Activated naive CD8-positive, alpha-beta T cell treated with anti-CD3 and anti-CD28 coated beads, Interleukin-2, amount 10 ng/mL, durations not matched to agents 7 days and 5 days (primary cell): ENCODE data around the gene SUSD3. TPM values are rescaled to one million over a fixed set of nuclear protein-coding genes. Genes with fewer than 3 reads are reported as not detected.
A peak's percentile ranks its signal among the peaks of the same experiment; 100 is the strongest.

Experiments used
- ATAC-seq: fragments of 150-1000 bp; cut with Tn5 transposase; one replicate; pipeline ENCODE4 v1.10.0; 2021; ENCODE audit warnings: low read depth, moderate library complexity
- POLR2A ChIA-PET: fragments of 350-600 bp; sonication (Branson Sonifier 250); formaldehyde crosslinking; loops from one replicate; lab custom pipeline; 2021; ENCODE audit warnings: antibody characterized with exemption; lab: Charles Lee
- DNase-seq: peaks from one replicate; pipeline ENCODE4 v3.0.0; 2021
- H3K27ac Mint-ChIP-seq: one replicate; pipeline ENCODE4 v1.8.0; 2022; ENCODE audit warnings: mild to moderate bottlenecking, mixed read lengths
- H3K27me3 Mint-ChIP-seq: one replicate; pipeline ENCODE4 v1.8.0; 2022; ENCODE audit warnings: mild to moderate bottlenecking, moderate library complexity, mixed read lengths
- H3K36me3 Mint-ChIP-seq: one replicate; pipeline ENCODE4 v1.8.0; 2021; ENCODE audit warnings: mild to moderate bottlenecking, mixed read lengths
- H3K4me1 Mint-ChIP-seq: one replicate; pipeline ENCODE4 v1.8.0; 2021; ENCODE audit warnings: mixed read lengths
- H3K4me3 Mint-ChIP-seq: one replicate; pipeline ENCODE4 v1.8.0; 2022; ENCODE audit warnings: mild to moderate bottlenecking, moderate library complexity, mixed read lengths
- H3K9me3 Mint-ChIP-seq: one replicate; pipeline ENCODE4 v1.8.0; 2021; ENCODE audit warnings: mixed read lengths
- total RNA-seq, 2 experiments: library from RNA; stranded (reverse); gene quantifications; one replicate each; pipeline ENCODE4 v1.2.3, GENCODE V29; 2021

The SUSD3 gene
- total RNA-seq, 2 experiments from 2014 or later, result 68.0 to 70.4 TPM

DNA sequence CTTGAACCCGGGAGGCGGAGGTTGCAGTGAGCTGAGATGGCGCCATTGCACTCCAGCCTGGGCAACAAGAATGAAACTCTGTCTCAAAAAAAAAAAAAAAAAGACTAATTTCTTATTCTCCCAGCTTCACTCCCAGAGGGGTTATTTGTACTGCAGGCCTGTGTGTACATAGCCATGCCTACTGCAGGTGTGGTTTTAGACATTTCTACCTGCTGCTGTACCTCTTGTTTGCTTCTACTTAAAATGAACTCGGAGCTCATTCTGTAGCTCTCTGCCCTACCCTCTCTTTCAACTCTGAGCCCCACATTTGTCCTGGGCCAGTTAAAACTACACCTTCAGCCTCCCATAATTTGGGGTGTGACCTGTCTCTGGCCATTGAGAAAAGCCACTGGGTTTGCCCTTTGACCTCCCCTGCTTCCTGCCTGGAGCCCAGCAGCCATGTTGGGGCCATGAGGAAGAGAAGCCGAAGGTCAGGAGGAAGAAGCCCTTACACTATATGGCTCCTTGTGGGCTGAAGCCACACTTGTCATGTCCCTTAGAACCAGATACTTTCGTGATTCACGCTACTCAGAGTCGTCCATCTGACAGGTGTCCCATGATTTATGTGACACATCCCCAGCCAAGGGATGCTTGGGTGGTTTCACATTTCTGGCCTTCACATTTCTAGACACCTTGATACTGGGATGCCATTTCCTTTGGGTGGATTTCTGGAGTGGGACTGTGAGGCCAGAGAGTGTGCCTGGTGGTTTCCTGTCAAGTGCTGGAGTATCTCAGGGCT is 28.1 kb downstream of the SUSD3 start:
- POLR2A ChIA-PET, result interaction anchor here (1.0 to 1.3 kb wide), 2 partner anchors 9 to 22 kb away, joined by 3 to 5 read pairs; no protein-coding TSS in a partner anchor
- Mint-ChIP-seq H3K4me3 (no peak overlapping the region), H3K4me1 (peaks cover 30% of the 10 kb centered on the region), H3K27me3 (no peaks in the 10 kb centered on the region), H3K27ac (no peak overlapping the region), H3K36me3 (peaks cover 60% of the 10 kb centered on the region), H3K9me3 (peaks cover 7% of the 10 kb centered on the region)
- DNase-seq (no peak), ATAC-seq (no peak)

DNA sequence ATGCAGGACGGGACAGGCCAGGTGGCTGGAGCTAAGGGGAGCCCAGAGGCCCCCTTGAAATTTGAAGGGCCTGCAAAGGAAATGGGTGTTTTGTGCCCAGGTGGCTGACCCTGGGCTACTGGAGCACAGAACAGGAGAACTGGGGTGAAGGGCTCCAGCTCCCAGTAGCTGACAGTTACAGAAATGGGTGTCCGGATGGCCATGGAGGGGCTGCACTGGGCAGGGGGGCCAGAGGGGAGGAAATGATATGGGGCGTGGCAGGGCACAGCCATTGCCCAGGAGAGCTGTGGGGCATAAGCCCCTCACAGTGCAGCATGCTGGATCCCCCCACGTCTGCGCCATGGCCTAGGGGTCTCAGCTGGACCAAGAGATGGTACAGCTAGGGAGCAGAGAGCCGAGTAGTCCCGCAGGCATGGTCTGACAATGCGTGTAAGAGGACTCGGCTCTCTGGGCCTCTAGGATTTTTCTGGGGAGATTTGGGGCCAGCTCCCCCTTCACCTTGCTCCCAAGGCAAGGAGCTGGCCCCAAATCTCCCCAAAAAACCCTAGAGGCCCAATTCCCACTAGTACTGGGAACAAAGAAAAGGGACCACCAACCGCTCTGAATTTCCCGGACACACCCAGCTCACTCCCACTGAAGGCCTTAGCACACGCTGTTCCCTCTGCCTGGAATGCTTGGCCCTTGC is 29.6 kb downstream of the SUSD3 start:
- POLR2A ChIA-PET, result interaction anchor here (1.4 kb wide), 1 partner anchor 24 kb away, joined by 5 read pairs; no protein-coding TSS in a partner anchor
- H3K4me1 Mint-ChIP-seq, result peaks cover 37% of the 10 kb centered on the region
- DNase-seq, result no peak
- H3K9me3 Mint-ChIP-seq, result peaks cover 7% of the 10 kb centered on the region
- no peak overlapping the region for H3K4me3 Mint-ChIP-seq
- no peak for ATAC-seq
- H3K36me3 Mint-ChIP-seq, result peaks cover 57% of the 10 kb centered on the region
- H3K27ac Mint-ChIP-seq, result peak overlapping the region; percentile 36
- H3K27me3 Mint-ChIP-seq, result no peaks in the 10 kb centered on the region

DNA sequence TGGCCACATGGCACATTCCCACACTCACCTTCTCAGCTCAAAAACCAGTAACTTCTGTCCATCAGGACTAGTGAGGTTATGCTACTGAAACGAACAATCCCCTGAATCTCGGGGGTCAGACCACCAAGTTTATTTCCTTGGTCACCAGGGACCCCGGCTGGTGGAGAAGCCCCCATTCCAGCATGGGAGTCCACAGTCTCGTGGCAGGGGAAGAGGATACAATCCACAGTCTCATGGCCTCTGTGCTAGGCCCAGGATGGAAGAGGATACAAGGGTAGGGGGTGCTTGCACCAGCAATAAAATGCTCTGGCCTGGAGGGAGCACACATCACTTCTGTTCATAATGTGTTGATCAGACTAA is 30.1 kb downstream of the SUSD3 start:
- Mint-ChIP-seq H3K36me3 (peaks cover 54% of the 10 kb centered on the region), H3K9me3 (peaks cover 7% of the 10 kb centered on the region), H3K4me3 (no peak overlapping the region), H3K27me3 (no peaks in the 10 kb centered on the region), H3K4me1 (peaks cover 39% of the 10 kb centered on the region), H3K27ac (peak overlapping the region; percentile 36)
- peak; percentile 16 for DNase-seq
- ATAC-seq, result no peak
- POLR2A ChIA-PET, result interaction anchor here (1.2 to 1.4 kb wide), 2 partner anchors 22 to 24 kb away, joined by 4 to 5 read pairs; no protein-coding TSS in a partner anchor

DNA sequence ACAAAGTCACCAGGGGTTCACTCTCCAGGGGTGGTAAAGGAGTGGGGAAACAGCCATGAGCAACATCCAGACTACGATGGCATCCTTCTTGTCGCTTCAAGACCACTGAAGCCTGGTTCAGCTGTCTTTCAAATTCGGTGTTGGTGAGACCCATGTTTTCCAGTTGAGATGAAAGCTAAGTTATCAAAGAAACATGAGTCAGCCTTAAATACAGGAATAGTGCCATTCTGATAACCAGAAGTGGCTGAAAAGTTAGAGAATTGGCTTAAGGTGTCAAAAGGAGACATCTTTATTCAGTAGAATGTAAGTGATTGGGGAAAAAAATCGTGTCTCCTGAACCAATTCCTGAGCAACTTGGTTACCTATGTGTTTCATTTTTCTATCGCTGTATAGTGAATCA is 30.5 kb downstream of the SUSD3 start:
- no peak for DNase-seq
- POLR2A ChIA-PET, result interaction anchor here (1.1 to 1.2 kb wide), 2 partner anchors 23 to 26 kb away, joined by 3 to 4 read pairs; no protein-coding TSS in a partner anchor
- Mint-ChIP-seq H3K4me1 (peaks cover 40% of the 10 kb centered on the region), H3K27me3 (no peaks in the 10 kb centered on the region), H3K27ac (no peak overlapping the region), H3K4me3 (no peak overlapping the region), H3K9me3 (peaks cover 7% of the 10 kb centered on the region), H3K36me3 (peaks cover 52% of the 10 kb centered on the region)
- ATAC-seq, result no peak

DNA sequence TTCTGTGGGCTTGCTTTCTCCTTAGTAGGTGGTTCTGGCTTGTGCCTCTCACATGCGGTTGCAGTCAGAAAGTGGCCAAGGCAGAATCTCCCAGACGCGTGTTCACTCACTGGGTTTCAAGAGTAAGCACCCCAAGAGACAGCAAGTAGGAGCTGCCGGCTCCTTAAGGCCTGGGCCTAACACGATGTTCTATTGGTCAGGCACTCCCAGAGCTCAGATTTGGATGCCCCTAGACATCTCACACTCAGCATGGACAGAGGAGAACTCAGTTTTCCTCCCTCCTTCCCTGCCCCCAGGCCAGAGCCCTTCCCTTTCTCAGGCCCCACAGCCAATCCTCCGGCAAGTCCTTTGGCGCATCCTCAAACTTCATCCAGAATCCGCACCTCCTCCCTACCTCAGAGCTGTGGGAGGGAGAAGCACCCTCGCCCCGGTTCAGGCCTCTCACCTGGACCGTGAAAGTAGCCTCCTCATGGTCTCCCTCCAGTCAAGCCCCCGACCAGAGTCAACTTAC is 31.0 kb downstream of the SUSD3 start:
- Mint-ChIP-seq H3K36me3 (peaks cover 52% of the 10 kb centered on the region), H3K9me3 (peaks cover 7% of the 10 kb centered on the region), H3K27me3 (no peaks in the 10 kb centered on the region), H3K27ac (peak overlapping the region; percentile 8), H3K4me3 (no peak overlapping the region), H3K4me1 (peaks cover 44% of the 10 kb centered on the region)
- DNase-seq (peak; percentile 19), ATAC-seq (no peak)
- POLR2A ChIA-PET, result interaction anchor here (1.1 to 1.2 kb wide), 2 partner anchors 23 to 27 kb away, joined by 3 to 4 read pairs; no protein-coding TSS in a partner anchor

DNA sequence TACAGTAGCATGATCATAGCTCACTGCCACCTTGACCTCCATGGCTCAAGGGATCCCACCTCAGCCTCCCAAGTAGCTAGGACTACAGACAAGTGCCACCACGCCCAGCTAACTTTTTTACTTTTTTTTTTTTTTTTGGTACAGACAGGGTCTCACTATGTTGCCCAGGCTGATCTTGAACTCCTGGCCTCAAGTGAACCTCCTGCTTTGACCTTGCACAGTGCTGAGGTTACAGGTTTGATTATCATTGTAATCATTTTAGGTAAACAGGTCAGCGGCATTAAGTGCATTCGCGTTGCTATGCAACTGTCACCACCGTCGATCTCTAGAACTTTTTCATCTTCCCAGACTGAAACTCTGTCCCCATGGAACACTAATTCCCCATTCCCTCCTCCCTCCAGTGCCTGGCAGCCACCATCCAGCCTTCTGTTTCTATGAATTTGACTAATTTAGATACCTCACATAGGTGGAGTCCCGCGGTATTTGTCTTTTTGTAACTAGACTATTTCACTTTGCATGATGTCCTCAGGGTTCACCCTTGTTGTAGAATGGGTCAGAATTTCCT is 31.7 kb downstream of the SUSD3 start:
- Mint-ChIP-seq H3K27ac (no peak overlapping the region), H3K27me3 (no peaks in the 10 kb centered on the region), H3K4me1 (peaks cover 49% of the 10 kb centered on the region), H3K4me3 (no peak overlapping the region), H3K9me3 (peaks cover 7% of the 10 kb centered on the region), H3K36me3 (peaks cover 48% of the 10 kb centered on the region)
- ATAC-seq, result no peak
- POLR2A ChIA-PET, result interaction anchor here (1.1 to 1.2 kb wide), 2 partner anchors 24 to 27 kb away, joined by 3 to 4 read pairs; no protein-coding TSS in a partner anchor
- DNase-seq, result peak; percentile 15

DNA sequence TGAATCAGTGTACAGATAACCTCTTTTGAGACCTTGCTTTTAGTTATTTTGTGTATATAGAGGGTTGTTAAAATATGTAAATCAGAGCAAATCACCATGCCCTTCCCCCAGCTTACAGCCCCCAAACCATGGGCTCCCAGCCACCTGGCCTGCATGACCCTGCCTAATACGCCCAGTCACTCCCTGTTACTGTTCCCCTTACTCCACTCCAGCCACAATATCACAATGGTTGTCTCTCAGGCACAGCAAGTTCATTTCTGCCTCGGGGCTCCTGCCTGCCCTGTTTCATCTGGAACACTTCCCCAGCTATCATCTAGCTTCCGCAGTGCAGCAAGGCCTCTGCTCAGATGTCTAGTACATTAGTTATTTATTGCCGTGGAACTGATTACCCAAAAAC is 32.6 kb downstream of the SUSD3 start:
- peak overlapping the region; percentile 59 for H3K27ac Mint-ChIP-seq
- H3K36me3 Mint-ChIP-seq, result peaks cover 40% of the 10 kb centered on the region

DNA sequence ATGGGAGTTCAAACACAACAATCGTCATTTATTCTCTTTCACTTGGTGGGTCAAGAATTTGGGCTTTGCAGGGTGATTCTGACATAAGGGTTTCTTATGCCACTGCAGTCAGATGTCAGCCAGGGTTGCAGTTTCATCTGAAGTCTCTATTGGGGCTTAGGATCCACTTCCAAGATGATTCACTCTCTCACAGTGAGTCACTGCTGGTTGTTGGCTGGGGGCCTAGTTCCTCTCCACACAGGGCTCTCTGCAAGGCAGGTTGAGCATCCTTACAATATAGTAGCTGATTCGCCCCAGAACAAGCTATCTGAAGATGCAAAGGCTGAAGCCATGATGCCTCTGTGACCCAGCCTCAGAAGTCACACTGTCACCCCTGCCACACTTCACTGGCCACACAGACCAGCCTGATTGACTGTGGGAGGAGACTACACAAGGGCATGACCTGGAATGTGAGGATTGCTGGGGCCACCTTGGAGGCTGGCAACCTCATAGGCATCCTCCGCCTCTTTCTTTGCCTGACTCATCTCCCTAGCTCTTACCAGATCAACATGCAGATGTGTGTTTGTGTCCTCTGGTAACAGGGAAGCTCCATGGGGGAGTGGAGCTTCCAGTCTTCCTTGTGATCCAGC is 33.1 kb downstream of the SUSD3 start:
- H3K27ac Mint-ChIP-seq, result peak overlapping the region; percentile 59
- H3K36me3 Mint-ChIP-seq, result peaks cover 38% of the 10 kb centered on the region
- peaks cover 7% of the 10 kb centered on the region for H3K9me3 Mint-ChIP-seq
- peaks cover 43% of the 10 kb centered on the region for H3K4me1 Mint-ChIP-seq
- H3K4me3 Mint-ChIP-seq, result no peak overlapping the region
- no peak for DNase-seq
- no peaks in the 10 kb centered on the region for H3K27me3 Mint-ChIP-seq
- POLR2A ChIA-PET, result interaction anchor here (2.5 kb wide), 1 partner anchor 27 kb away, joined by 9 read pairs; no protein-coding TSS in a partner anchor
- ATAC-seq, result no peak

More for the DNA sequence above, 32.6 kb downstream of the SUSD3 start:
- peaks cover 45% of the 10 kb centered on the region for H3K4me1 Mint-ChIP-seq
- H3K9me3 Mint-ChIP-seq, result peaks cover 7% of the 10 kb centered on the region
- no peaks in the 10 kb centered on the region for H3K27me3 Mint-ChIP-seq
- DNase-seq (no peak), ATAC-seq (no peak)
- POLR2A ChIA-PET, result no interaction called here
- H3K4me3 Mint-ChIP-seq, result no peak overlapping the region

DNA sequence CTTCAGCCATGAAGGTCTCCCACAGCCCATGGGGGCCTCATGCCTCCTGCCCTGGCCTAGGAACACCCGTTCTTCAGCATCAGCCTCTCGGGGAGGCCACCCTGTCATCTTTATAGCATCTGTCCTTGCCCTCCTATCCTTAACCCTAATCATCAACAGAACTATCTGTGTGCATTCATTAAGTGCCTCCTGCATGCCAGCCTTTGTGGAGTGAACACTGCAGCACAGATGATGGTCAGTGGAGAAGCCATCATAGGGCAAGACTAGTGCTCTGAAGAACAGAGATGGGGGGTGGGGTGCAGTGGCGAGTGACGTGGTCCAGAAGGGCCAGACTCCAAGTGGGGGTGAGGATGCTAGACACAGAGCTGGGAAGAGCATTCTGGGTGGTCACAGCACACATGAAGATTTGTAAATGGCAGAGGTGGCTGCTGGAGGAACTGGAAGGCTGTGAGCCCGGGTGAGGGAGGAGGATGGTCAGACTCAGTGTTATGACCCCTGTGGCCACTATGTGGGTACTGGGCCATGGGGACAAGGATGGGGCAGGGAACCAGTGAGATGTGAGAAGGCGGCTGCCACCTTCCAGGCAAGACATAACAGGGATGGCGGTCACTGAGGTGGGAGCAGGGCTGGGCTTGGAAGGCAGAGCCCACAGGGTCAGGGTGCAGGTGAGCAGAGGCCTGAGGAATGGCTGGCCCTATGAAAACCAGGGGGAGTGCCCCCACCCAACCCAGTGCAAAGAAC is 33.9 kb downstream of the SUSD3 start:
- H3K27me3 Mint-ChIP-seq, result no peaks in the 10 kb centered on the region
- peaks cover 7% of the 10 kb centered on the region for H3K9me3 Mint-ChIP-seq
- H3K27ac Mint-ChIP-seq, result peak overlapping the region; percentile 99
- H3K4me1 Mint-ChIP-seq, result peaks cover 45% of the 10 kb centered on the region
- ATAC-seq (no peak), DNase-seq (no peak)
- H3K36me3 Mint-ChIP-seq, result peaks cover 32% of the 10 kb centered on the region
- POLR2A ChIA-PET, result interaction anchor here (0.6 to 2.5 kb wide), 4 partner anchors 8 to 977 kb away, joined by 3 to 9 read pairs (median 4); partner anchors contain the start of gene SPTLC1
- no peak overlapping the region for H3K4me3 Mint-ChIP-seq

DNA sequence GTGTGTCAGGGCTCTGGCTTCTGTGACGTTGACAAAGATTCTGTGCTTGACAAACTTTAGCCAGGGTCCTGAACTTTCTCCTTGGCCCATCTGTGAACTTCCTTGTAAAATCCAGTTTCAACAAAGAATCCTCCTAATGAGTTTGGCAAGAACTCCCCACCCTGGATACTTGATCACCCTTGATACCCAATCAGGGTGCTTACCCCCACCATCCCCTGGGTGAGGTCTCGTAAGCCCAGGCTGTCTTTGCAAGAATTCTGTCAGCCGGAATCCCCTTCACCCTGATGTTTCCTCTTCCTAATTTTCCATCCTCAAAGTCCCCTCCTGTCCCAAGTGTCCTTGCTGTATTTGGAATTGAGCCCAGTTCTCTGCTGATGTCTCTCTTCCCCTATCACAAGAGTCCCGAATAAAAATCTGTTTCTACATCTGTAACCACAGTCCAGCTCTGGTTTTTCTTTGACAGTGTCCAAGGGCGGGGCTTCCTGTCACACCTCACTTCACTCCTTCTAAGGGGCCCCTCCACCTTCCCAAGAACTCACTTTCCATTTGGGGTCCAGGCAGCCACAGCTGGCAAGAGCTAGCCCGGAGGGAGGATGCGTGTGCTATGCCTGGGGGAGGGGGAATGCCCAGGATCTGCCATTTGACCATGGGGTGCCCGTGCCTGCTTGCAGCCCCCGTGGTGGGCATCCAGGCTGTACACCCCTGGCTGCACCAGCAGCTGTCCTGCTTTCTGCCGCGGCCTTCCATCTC is 34.8 kb downstream of the SUSD3 start:
- ATAC-seq (no peak), DNase-seq (no peak)
- Mint-ChIP-seq H3K36me3 (peaks cover 28% of the 10 kb centered on the region), H3K4me3 (peak overlapping the region; percentile 86), H3K27me3 (no peaks in the 10 kb centered on the region), H3K4me1 (peaks cover 53% of the 10 kb centered on the region), H3K27ac (peak overlapping the region; percentile 99), H3K9me3 (peaks cover 7% of the 10 kb centered on the region)
- POLR2A ChIA-PET, result interaction anchor here (0.7 to 2.5 kb wide), 3 partner anchors 9 to 65 kb away, joined by 3 to 9 read pairs (median 5); no protein-coding TSS in a partner anchor

DNA sequence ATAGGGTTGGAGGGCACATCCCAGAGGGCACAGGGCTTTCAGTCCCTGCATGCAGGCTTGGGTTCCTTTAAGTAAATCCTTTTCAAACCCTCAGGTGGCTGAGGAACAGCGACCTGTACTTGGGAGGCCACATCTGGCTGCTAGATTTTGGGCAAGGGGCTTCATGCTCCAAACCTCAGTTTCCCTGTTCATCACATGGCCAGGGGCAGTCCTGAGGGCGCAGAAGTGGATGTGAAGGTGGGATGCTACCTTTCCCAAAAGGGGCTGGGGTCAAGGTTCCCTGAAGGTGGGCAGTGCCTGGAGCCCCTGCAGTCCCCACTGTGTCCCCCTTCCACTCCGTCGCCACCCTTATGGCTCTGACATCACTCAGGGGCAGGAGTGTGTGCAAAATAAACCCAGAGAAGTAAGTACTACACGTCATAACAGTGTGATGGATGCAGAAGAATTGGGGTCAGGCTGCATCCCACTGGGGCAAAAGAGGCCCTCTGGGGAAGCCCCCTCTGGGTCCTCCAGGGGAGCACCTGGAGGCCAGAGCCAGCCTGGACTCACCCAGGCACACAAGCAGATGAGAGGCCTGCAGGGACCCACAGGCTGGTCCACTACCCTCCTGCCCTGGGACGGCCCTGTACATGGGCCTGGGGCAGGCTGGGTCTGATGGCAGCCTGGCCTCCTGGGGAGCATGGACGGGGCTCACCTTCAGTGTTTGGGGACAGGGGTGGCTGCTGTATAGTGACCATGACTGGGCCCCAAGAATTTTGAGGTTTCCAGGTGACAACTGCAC is 35.6 kb downstream of the SUSD3 start:
- Mint-ChIP-seq H3K4me3 (peak overlapping the region; percentile 86), H3K9me3 (peaks cover 7% of the 10 kb centered on the region), H3K27me3 (no peaks in the 10 kb centered on the region), H3K36me3 (peaks cover 21% of the 10 kb centered on the region), H3K27ac (peak overlapping the region; percentile 99), H3K4me1 (peaks cover 56% of the 10 kb centered on the region)
- POLR2A ChIA-PET, result interaction anchor here (1.1 to 5.7 kb wide), 10 partner anchors 8 to 424 kb away, joined by 4 to 58 read pairs (median 8); partner anchors contain the start of gene IPPK
- ATAC-seq (no peak), DNase-seq (peak; percentile 47)
